ENCODE measurements around the gene BMPR1A. TPM values are rescaled to one million over a fixed set of nuclear protein-coding genes. Genes with fewer than 3 reads are reported as not detected.

Gene BMPR1A
- total RNA-seq, 2 experiments from 2014 or later = 15.9 to 19.5 TPM

- POLR2A ChIA-PET = no interaction called here
- CTCF ChIA-PET = interaction anchor here (1.5 kb wide), 1 partner anchor 17 kb away, joined by 6 read pairs; no protein-coding TSS in a partner anchor
Observed at GRCh38 chr10:86956195-86956847, 199.9 kb downstream of the BMPR1A start.

- CTCF ChIA-PET = interaction anchor here (1.5 kb wide), 1 partner anchor 18 kb away, joined by 6 read pairs; no protein-coding TSS in a partner anchor
Observed at GRCh38 chr10:86956848-86957448, 200.5 kb downstream of the BMPR1A start.

GRCh38 chr10:86957471-86958115 is 201.2 kb downstream of the BMPR1A start, which contains the start of gene MMRN2:
TSS of gene MMRN2 (minus strand) at chr10:86957615. CDS start at chr10:86957541, 74 bp downstream.
- POLR2A ChIA-PET = no interaction called here

More at GRCh38 chr10:86956848-86957448, 200.5 kb downstream of the BMPR1A start:
- POLR2A ChIA-PET = no interaction called here

DNA sequence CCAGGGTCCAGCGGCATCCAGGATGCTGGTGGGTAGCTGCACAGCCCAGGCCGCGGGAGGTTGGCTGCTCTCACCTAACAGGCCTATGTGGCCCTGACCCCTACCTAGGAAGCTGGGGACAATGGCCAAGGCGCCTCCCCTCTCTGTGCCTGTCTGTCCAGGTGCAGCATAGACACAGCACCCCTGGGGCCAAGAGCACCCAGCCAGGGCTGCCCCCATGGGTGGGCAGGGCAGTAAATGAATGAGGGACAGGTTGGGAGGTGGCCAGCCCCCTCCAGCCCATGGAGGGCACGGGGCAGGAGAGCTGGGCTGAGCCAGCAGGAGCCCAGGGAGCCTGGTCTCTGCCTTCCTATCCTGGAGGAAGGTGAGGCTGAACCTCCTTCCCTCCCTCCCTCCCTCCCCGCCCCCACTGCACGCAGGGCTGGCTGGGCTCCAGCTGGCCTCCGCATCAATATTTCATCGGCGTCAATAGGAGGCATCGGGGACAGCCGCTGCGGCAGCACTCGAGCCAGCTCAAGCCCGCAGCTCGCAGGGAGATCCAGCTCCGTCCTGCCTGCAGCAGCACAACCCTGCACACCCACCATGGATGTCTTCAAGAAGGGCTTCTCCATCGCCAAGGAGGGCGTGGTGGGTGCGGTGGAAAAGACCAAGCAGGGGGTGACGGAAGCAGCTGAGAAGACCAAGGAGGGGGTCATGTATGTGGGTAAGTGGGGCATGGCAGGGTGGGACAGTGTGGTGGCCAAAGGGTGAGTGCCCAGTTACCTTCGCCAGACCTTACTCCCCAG is 201.9 kb downstream of the BMPR1A start, which contains the start of gene SNCG:
Gene SNCG, plus strand, starts transcription at position 484 of the 785 bp plus-strand sequence. Its CDS starts 99 bp downstream, at position 583.
- CTCF ChIA-PET = interaction anchor here (1.9 kb wide), 1 partner anchor 19 kb away, joined by 12 read pairs; no protein-coding TSS in a partner anchor
- POLR2A ChIA-PET = no interaction called here

More at GRCh38 chr10:86957471-86958115, 201.2 kb downstream of the BMPR1A start, which contains the start of gene MMRN2:
- CTCF ChIA-PET = interaction anchor here (1.5 to 1.9 kb wide), 2 partner anchors 18 kb away, joined by 6 to 12 read pairs; no protein-coding TSS in a partner anchor

DNA sequence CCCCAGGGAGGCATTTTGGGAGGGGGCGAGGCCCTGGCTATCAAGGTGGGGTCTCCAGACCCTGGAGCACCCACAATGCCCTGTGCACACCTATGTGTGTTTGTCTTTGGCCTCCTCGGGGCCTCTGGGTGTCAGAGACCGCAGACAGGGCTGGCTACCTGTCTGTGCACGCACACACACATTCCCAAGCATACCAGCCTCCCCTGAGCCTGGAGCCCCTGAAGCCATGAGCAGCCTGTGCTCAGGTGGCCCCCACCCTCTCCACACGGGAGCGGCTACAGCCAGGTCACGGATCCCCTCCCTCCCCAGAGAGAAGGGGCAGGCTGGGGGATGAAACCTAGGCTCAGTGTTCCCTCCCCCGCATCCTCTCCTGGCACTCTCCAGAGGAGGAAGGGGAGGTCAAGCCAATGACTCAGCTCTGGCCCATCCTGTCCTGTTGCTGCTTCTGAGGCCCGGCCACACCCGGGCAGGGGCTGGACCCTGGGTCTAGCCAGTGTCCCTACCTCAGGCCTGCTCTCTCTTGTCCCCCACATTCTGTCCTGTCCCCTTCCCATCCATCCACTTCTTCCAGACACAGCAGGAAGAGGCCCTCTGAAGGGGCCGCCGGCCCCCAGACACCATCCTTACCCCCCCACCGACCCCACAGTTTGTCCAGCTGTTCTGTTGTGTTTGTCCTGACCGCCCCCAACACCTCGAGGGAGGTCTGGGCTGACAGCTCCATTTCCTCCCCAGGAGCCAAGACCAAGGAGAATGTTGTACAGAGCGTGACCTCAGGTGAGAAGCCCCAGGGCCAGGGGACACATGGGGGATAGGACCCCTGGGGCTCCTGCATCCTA is 202.7 kb downstream of the BMPR1A start:
- ChIA-PET CTCF (interaction anchor here (1.9 kb wide), 1 partner anchor 20 kb away, joined by 12 read pairs; no protein-coding TSS in a partner anchor), POLR2A (no interaction called here)

DNA sequence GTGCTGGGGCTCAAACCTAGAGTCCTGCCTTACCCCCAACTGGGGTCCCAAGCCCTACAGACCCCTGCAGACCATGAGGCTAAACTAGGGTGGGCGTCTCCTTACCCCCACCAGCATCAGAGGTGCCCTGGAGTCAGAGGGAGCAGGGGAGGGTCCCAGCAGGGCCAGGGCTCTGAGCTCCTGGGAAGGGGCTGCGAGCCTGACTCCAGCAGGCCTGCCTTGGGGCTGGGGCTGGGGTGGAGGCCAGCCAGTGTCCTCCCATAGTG is 203.3 kb downstream of the BMPR1A start:
- ChIA-PET CTCF (interaction anchor here (1.9 kb wide), 1 partner anchor 20 kb away, joined by 12 read pairs; no protein-coding TSS in a partner anchor), POLR2A (no interaction called here)

GRCh38 chr10:86960003-86960862 is 203.8 kb downstream of the BMPR1A start:
- ChIA-PET CTCF (interaction anchor here (0.9 to 1.9 kb wide), 4 partner anchors 11 to 21 kb away, joined by 3 to 12 read pairs (median 6); no protein-coding TSS in a partner anchor), POLR2A (no interaction called here)

DNA sequence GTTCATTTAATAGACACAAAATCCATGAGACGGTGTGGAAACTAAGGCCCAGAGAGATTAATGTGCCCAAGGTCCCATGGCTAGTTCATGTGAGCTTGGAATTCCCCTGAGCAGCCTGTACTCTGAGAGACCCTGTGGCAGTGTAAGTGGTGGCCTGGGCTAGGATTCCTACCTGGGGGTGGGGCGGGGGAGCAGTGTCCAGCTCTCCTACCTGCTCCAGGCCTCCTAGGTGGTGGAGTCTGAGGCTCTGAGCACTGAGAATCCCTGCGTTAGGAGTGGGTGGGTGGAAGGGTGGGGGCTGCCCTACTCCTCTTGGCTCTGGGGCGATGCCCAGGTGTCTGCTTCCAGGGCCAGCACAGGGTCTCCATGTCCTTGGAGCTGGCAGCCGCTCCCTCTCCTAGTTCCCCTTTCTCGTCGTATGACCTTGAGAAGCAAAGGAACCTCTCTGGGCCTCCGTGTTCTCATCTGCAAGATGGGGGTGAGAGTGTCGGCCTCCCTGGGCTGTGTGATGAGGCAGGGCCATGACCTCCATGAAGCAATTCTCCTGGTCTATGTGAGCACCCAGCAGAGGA is 204.5 kb downstream of the BMPR1A start:
- POLR2A ChIA-PET = no interaction called here

DNA sequence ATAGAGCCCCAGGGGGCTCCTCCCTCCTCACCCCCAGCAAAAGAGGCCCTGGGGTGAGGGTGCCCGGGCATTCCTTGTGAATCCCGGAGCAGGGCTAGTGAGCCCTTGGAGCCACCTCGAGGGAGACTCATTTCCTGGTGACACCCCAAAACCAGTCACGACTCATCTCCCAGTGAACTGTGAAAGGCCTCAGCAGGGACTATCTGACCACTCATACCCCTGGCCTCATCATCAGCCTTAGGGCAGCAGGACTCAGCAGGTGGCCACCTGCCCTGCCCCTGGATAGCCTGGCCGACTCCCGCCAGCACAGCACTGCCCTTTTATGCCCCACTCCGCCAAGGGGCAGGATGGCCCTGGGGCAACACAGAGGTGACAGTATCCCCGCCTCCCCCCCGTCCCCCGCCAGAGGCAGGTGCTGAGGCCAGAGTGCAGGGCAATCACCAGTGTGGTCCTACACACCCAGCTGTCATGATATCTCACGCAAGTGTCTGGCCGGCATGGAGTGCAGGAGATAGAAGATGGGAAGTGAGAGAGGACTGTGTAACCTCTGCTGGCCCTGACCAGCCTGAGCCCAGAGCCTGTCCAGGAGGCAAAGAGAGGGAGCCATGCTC is 205.2 kb downstream of the BMPR1A start:
- ChIA-PET CTCF (interaction anchor here (1.5 kb wide), 1 partner anchor 22 kb away, joined by 8 read pairs; no protein-coding TSS in a partner anchor), POLR2A (no interaction called here)

More for the DNA sequence above, 204.5 kb downstream of the BMPR1A start:
- CTCF ChIA-PET = interaction anchor here (0.9 to 1.5 kb wide), 3 partner anchors 10 to 22 kb away, joined by 3 to 8 read pairs (median 4); no protein-coding TSS in a partner anchor

DNA sequence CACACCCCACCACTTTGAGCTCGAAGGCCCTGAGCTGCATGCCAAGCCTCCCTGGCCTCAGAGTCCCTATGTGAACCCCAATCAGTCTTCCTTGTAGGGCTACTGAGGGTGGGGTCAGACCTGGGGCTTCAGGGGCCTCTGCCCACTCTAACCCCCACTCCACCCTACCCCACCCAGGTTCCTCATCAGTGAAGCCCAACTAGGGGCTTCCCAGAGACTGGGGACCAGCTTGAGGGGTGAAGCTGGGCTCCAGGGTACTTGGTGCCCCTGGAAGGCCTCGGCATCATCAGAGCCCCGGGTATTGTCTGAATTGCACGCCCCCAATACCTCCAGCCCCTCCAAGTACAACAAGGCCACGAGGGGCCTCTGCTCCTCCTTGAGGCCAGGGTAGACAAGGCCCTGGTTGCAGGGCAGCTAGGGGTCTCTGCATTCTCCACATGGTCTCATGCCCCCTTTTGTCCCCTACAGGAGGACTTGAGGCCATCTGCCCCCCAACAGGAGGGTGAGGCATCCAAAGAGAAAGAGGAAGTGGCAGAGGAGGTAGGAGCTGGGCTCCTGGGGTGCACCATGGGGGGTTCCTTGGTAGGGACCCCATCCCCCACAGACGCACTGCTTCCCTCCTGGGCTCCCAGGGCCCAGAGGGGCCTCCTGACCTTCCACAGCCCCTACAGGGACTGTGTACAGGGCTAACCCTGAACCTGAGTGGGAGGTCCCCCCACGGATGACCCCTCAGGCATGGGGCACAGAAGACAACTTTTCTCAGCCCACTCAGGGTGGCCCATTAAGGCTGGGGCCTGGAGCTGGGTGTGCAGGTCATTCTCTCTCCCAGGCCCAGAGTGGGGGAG is 205.9 kb downstream of the BMPR1A start:
- CTCF ChIA-PET = no interaction called here
- POLR2A ChIA-PET = no interaction called here

GRCh38 chr10:86962981-86963310 is 206.5 kb downstream of the BMPR1A start:
- ChIA-PET POLR2A (no interaction called here), CTCF (no interaction called here)

DNA sequence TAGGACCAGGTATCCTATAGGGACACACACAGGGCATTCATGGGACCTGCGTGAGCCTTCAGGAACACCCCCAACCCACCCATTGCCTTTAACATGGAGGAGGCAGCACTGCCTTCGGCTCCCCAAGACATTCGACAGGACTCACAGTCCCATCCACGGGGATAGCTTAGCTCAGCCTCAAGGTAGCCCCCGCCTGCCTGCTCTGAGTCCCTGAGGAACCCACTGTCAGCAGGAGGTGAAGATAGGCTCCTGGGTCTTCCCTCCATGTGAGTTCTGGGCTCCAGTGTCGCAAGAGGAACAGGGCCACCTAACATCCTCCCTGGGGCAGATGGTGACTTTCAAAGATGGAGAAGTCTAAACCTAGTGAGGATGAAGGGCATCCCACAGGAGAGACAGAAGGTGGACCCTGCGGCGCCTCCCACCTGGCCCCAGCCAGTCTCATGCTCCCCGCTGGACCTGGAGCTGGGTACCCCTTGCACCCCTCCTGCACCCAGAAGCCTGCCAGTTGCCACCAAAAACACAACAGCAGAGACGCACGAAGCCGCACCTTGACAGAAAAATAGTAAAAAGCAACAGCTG is 207.0 kb downstream of the BMPR1A start:
- CTCF ChIA-PET = no interaction called here
- POLR2A ChIA-PET = no interaction called here

DNA sequence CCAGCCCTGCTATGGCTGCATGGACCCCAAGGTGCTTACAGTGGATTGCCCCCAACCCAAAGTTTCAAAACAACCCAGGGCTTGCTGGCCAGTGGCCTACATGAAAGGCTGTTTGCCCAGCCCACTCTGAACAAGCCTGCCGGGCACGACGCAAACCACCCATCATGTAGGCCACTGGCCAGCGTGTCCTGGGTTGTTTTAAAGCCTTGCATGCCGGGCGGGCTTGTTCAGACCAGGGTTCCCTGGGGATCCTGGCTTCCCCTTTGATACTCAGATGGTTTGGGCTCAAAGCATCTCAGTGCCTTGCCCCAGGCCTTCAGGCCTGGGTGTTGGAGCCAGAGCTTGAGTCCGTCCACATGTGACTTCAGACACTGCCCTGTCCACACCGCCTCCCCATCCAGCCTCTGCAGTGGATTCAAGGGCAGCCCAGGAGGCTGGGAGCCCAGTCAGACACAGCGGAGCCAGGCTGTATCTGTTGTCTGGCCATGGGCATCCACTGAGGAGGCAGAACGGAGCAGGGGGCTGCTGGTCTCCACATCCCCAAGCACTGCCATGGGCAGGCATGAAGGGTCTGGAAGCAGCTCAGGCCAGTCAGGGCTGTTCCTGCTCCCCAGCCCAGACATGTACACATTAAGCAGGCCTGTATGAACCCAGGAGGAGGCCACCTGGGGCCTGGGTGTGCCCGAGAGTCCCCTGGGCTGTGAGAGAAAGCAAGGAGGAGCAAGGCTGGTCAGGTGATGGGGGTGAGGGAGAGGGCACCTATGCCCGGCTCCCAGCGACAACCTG is 207.8 kb downstream of the BMPR1A start:
- ChIA-PET POLR2A (no interaction called here), CTCF (no interaction called here)

DNA sequence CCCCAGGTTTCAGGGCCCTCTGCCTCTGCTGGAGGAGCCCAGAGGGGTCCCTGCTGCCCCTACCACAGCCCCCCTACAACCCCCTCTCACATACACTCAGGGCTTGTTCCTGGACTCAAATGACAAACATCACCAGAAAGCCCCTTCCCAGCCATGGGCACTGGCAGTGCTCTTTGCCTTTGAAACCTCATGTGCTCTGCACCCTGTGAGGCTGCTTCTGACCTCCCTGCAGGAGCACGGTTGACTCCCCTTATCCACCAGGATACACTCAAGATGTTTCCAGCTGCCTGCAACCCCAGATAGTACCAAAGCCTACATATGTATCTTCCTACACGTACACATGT is 208.4 kb downstream of the BMPR1A start:
- ChIA-PET POLR2A (no interaction called here), CTCF (no interaction called here)

DNA sequence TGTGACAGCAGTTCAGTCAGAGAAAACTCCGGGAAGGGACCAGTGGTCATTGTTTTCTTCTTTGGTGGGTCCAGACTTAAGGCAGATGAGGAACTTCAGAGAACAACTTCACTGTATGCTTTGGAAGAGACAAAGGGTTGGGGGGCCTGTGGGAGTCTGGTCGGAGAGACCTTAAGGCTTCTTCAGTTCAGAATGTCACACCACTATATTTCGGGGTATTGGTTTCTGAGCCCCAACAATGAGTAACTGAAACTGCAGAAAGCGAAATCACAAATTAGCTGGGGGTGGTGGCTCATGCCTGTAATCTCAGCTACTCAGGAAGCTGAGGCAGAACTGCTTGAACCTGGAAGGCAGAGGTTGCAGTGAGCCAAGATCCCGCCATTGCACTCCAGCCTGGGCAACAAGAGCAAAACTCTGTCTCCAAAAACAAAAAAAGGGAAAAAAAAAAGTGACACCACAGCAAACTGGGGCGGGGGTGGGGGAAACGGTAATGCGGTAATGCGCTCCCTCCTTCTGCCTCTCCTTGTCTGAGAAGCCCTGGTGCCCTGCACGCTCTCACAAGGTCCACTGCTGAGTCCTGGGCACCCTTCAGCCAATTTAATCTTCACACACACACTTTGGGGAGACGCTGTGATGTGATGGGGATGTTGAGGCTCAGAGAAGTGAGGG is 209.7 kb downstream of the BMPR1A start:
- POLR2A ChIA-PET = no interaction called here
- CTCF ChIA-PET = interaction anchor here (0.6 to 2.1 kb wide), 7 partner anchors 14 to 195 kb away, joined by 3 to 10 read pairs (median 4); no protein-coding TSS in a partner anchor
